H9 (cell line): ENCODE measurements around the gene PLA2R1. TPM values are rescaled to one million over a fixed set of nuclear protein-coding genes. Genes with fewer than 3 reads are reported as not detected.

ENCODE experiments used
- DNase-seq: peaks from one replicate; pipeline ENCODE4 v3.0.0-alpha.2; 2017
- H2AFZ ChIP-seq: one replicate; pipeline ENCODE4 v1.6.1; 2013; ENCODE audit warnings: mild to moderate bottlenecking, low read length, control low read depth, moderate library complexity
- H2AK5ac ChIP-seq: 2 replicates; pipeline ENCODE4 v1.6.1; 2013; ENCODE audit warnings: low read length, control low read depth, mixed read lengths; ENCODE audit not compliant: insufficient read length
- H2BK120ac ChIP-seq: one replicate; pipeline ENCODE4 v1.6.1; 2013; ENCODE audit warnings: low read depth, mild to moderate bottlenecking, low read length, control low read depth, inconsistent platforms; ENCODE audit not compliant: poor library complexity, severe bottlenecking
- H2BK12ac ChIP-seq: 2 replicates; pipeline ENCODE4 v1.6.1; 2013; ENCODE audit warnings: low read length, control low read depth, mixed read lengths, low read depth; ENCODE audit not compliant: insufficient read length
- H2BK15ac ChIP-seq: 2 replicates; pipeline ENCODE4 v1.6.1; 2013; ENCODE audit warnings: low read depth, low read length, control low read depth
- H2BK20ac ChIP-seq: one replicate; pipeline ENCODE4 v1.6.1; 2013; ENCODE audit warnings: low read depth, mild to moderate bottlenecking, low read length, control low read depth, inconsistent platforms; ENCODE audit not compliant: poor library complexity, severe bottlenecking
- H2BK5ac ChIP-seq: 2 replicates; pipeline ENCODE4 v1.6.1; 2013; ENCODE audit warnings: low read length, control low read depth, mixed read lengths; ENCODE audit not compliant: insufficient read length
- H3K14ac ChIP-seq: 2 replicates; pipeline ENCODE4 v1.6.1; 2013; ENCODE audit warnings: low read length, control low read depth; ENCODE audit not compliant: insufficient read depth
- H3K18ac ChIP-seq: 2 replicates; pipeline ENCODE4 v1.6.1; 2013; ENCODE audit warnings: low read depth, mild to moderate bottlenecking, mixed read lengths, low read length, control low read depth; ENCODE audit not compliant: insufficient read length
- H3K23ac ChIP-seq: 2 replicates; pipeline ENCODE4 v1.6.1; 2013; ENCODE audit warnings: low read length, control low read depth, mixed read lengths, low read depth; ENCODE audit not compliant: insufficient read length
- H3K23me2 ChIP-seq: 2 replicates; pipeline ENCODE4 v1.6.1; 2013; ENCODE audit warnings: low read depth, mild to moderate bottlenecking, mixed read lengths, low read length, control low read depth; ENCODE audit not compliant: insufficient read length, poor library complexity, severe bottlenecking
- H3K27ac ChIP-seq: 2 replicates; pipeline ENCODE4 v1.5.1; 2013; ENCODE audit warnings: low read length, control low read depth, mixed read lengths, low read depth; ENCODE audit not compliant: insufficient read length
- H3K27me3 ChIP-seq: 2 replicates; pipeline ENCODE4 v1.6.1; 2013; ENCODE audit warnings: low read length, control low read depth, inconsistent platforms; ENCODE audit not compliant: insufficient read depth
- H3K4ac ChIP-seq: 2 replicates; pipeline ENCODE4 v1.6.1; 2013; ENCODE audit warnings: low read depth, mild to moderate bottlenecking, control low read depth, inconsistent platforms, low read length, moderate library complexity
- H3K4me1 ChIP-seq: 2 replicates; pipeline ENCODE4 v1.6.1; 2013; ENCODE audit warnings: low read length, control low read depth, inconsistent platforms; ENCODE audit not compliant: insufficient read depth
- H3K4me2 ChIP-seq: 2 replicates; pipeline ENCODE4 v1.6.1; 2013; ENCODE audit warnings: low read length, control low read depth, mixed read lengths; ENCODE audit not compliant: insufficient read length, insufficient read depth
- H3K56ac ChIP-seq: 2 replicates; pipeline ENCODE4 v1.6.1; 2013; ENCODE audit warnings: low read depth, mild to moderate bottlenecking, mixed read lengths, low read length, control low read depth; ENCODE audit not compliant: insufficient read length
- H3K79me1 ChIP-seq: 2 replicates; pipeline ENCODE4 v1.6.1; 2013; ENCODE audit warnings: low read depth, mild to moderate bottlenecking, moderate library complexity, low read length, control low read depth, inconsistent platforms; ENCODE audit not compliant: insufficient read depth, poor library complexity, severe bottlenecking
- H3K79me2 ChIP-seq: 2 replicates; pipeline ENCODE4 v1.6.1; 2013; ENCODE audit warnings: low read length, control low read depth, inconsistent platforms; ENCODE audit not compliant: insufficient read depth
- H3K9ac ChIP-seq: 2 replicates; pipeline ENCODE4 v1.6.1; 2013; ENCODE audit warnings: low read length, control low read depth, mixed read lengths; ENCODE audit not compliant: insufficient read length; ENCODE audit errors: extremely low read depth
- H3K9me3 ChIP-seq: one replicate; pipeline ENCODE4 v1.6.1; 2013; ENCODE audit warnings: low read depth, low read length, inconsistent platforms; ENCODE audit not compliant: control insufficient read depth
- H3T11ph ChIP-seq: one replicate; pipeline ENCODE4 v1.6.1; 2013; ENCODE audit warnings: mild to moderate bottlenecking, low read length, control low read depth, inconsistent platforms
- H4K20me1 ChIP-seq: one replicate; pipeline ENCODE4 v1.6.1; 2013; ENCODE audit not compliant: control insufficient read depth, insufficient read length, insufficient read depth
- H4K5ac ChIP-seq: 2 replicates; pipeline ENCODE4 v1.6.1; 2013; ENCODE audit warnings: low read depth, mild to moderate bottlenecking, mixed read lengths, low read length, control low read depth; ENCODE audit not compliant: insufficient read length
- H4K8ac ChIP-seq: replicated peaks from 2 replicates; pipeline ENCODE4 v1.6.1; 2013; ENCODE audit warnings: low read length, control low read depth, mixed read lengths, low read depth; ENCODE audit not compliant: insufficient read length
- H4K91ac ChIP-seq: 2 replicates; pipeline ENCODE4 v1.6.1; 2013; ENCODE audit warnings: low read depth, mild to moderate bottlenecking, moderate library complexity, mixed read lengths, low read length, control low read depth; ENCODE audit not compliant: insufficient read length
- H3K27ac Mint-ChIP-seq, 3 experiments: 2 replicates in 2 of 3; 3 replicates in 1 of 3; pipeline ENCODE4 v1.8.0; 2020 to 2021; ENCODE audit warnings: mixed read lengths in 3 of 3, mild to moderate bottlenecking in 1 of 3, moderate library complexity in 1 of 3
- H3K27me3 Mint-ChIP-seq: 2 replicates; pipeline ENCODE4 v1.8.0; 2021; ENCODE audit warnings: low read depth, mild to moderate bottlenecking, moderate library complexity, mixed read lengths
- H3K36me3 Mint-ChIP-seq, 3 experiments: 2 replicates in 2 of 3; 3 replicates in 1 of 3; pipeline ENCODE4 v1.8.0; 2020 to 2021; ENCODE audit warnings: low read depth in 3 of 3, mixed read lengths in 3 of 3; ENCODE audit not compliant: insufficient read depth in 1 of 3
- H3K4me1 Mint-ChIP-seq, 2 experiments: 2 replicates each; pipeline ENCODE4 v1.8.0; 2020; ENCODE audit warnings: mixed read lengths in 2 of 2
- H3K4me3 Mint-ChIP-seq, 2 experiments: 2 replicates in 1 of 2; 3 replicates in 1 of 2; pipeline ENCODE4 v1.8.0; 2020 to 2021; ENCODE audit warnings: mild to moderate bottlenecking in 2 of 2, mixed read lengths in 2 of 2, moderate library complexity in 1 of 2
- H3K9me3 Mint-ChIP-seq, 2 experiments: 2 replicates in 1 of 2; 3 replicates in 1 of 2; pipeline ENCODE4 v1.8.0; 2020; ENCODE audit warnings: mild to moderate bottlenecking in 2 of 2, mixed read lengths in 2 of 2, moderate library complexity in 1 of 2
- WGBS: extraction: QIAGEN DNeasy Blood & Tissue Kit; methylation state at CpG from one replicate; pipeline ENCODE4 v1.1.7; 2013; ENCODE audit warnings: missing lambda C conversion rate, low lambda C conversion rate, mixed read lengths; ENCODE audit not compliant: insufficient read length; ENCODE audit errors: extremely low coverage; 5-methylcytosine and 5-hydroxymethylcytosine counted together
- total RNA-seq: library from RNA; stranded (reverse); gene quantifications from 2 replicates; pipeline ENCODE4 v1.2.1, GENCODE V29; 2021
- TF ChIP-seq, protein P1 (sequence below): fragments of 200-600 bp; sonication (generic); conservative IDR thresholded peaks from 3 replicates; pipeline ENCODE4 v1.8.0; 2021; ENCODE audit warnings: antibody characterized with exemption, mild to moderate bottlenecking

The PLA2R1 gene
- total RNA-seq, 1 experiment from 2014 or later: 0.83 TPM

- Histone ChIP-seq H2BK20ac (no peak overlapping the region), H3K4me2 (no peak overlapping the region), H3K79me2 (no peaks in the 10 kb centered on the region), H2BK120ac (no peak overlapping the region), H2AFZ (no peak overlapping the region), H3K27me3 (no peaks in the 10 kb centered on the region), H3K14ac (no peak overlapping the region), H3K9ac (no peak overlapping the region), H2BK12ac (no peak overlapping the region), H3K23me2 (no peaks in the 10 kb centered on the region), H3K27ac (no peak overlapping the region), H3K4me1 (no peaks in the 10 kb centered on the region; the same call in 1 of the 2 replicates), H2AK5ac (no peak overlapping the region), H4K8ac (no peak overlapping the region), H3T11ph (no peak overlapping the region), H4K5ac (no peak overlapping the region), H3K79me1 (no peaks in the 10 kb centered on the region), H3K23ac (no peak overlapping the region), H4K91ac (no peak overlapping the region), H2BK5ac (no peak overlapping the region), H3K56ac (no peak overlapping the region), H4K20me1 (no peaks in the 10 kb centered on the region), H2BK15ac (no peak overlapping the region), H3K9me3 (no peaks in the 10 kb centered on the region), H3K4ac (no peak overlapping the region), H3K18ac (no peak overlapping the region)
- Mint-ChIP-seq H3K4me3 (no peak overlapping the region), H3K4me1 (peaks cover 0 to 3% of the 10 kb centered on the region in 2 experiments; a peak in 1 of 4 replicates), H3K27me3 (no peaks in the 10 kb centered on the region), H3K9me3 (peaks cover 3 to 7% of the 10 kb centered on the region in 2 experiments; a peak in 2 of 5 replicates), H3K27ac (no peak overlapping the region), H3K36me3 (peaks cover 0 to 2% (median 0%) of the 10 kb centered on the region in 3 experiments; a peak in 2 of 7 replicates)
- no peak for DNase-seq
- no CpG with 5 or more reads among the region's 3 CpGs for WGBS
- TF ChIP-seq, protein P1, sequence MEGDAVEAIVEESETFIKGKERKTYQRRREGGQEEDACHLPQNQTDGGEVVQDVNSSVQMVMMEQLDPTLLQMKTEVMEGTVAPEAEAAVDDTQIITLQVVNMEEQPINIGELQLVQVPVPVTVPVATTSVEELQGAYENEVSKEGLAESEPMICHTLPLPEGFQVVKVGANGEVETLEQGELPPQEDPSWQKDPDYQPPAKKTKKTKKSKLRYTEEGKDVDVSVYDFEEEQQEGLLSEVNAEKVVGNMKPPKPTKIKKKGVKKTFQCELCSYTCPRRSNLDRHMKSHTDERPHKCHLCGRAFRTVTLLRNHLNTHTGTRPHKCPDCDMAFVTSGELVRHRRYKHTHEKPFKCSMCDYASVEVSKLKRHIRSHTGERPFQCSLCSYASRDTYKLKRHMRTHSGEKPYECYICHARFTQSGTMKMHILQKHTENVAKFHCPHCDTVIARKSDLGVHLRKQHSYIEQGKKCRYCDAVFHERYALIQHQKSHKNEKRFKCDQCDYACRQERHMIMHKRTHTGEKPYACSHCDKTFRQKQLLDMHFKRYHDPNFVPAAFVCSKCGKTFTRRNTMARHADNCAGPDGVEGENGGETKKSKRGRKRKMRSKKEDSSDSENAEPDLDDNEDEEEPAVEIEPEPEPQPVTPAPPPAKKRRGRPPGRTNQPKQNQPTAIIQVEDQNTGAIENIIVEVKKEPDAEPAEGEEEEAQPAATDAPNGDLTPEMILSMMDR: no peak
These were observed 56.5 kb downstream of the PLA2R1 start for GRCh38 chr2:160005908-160006307.
